ENCODE measurements around the gene NOL12.

NOL12 gene

GRCh38 chr22:37662039-37662438, 24.1 kb upstream of the NOL12 start:
- Histone ChIP-seq H3K36me3 (ENCODE audit: control insufficient read depth, insufficient read depth, low read length) (peaks cover 13% of the 10 kb centered on the region), H3K27me3 (ENCODE audit: control insufficient read depth, insufficient read depth, low read length) (no peaks in the 10 kb centered on the region), H3K4me1 (ENCODE audit: control insufficient read depth, insufficient read depth, low read length) (peaks cover 2% of the 10 kb centered on the region), H3K9ac (ENCODE audit: low read depth, low read length) (no peak overlapping the region), H3K9me3 (ENCODE audit: control insufficient read depth, insufficient read depth, low read length) (no peaks in the 10 kb centered on the region), H3K4me3 (ENCODE audit: low read depth, low read length) (no peak overlapping the region)

GRCh38 chr22:37663521-37664140, 22.5 kb upstream of the NOL12 start:
- peaks cover 13% of the 10 kb centered on the region for H3K36me3 ChIP-seq (ENCODE audit: control insufficient read depth, insufficient read depth, low read length)
- H3K9ac ChIP-seq (ENCODE audit: low read depth, low read length), result no peak overlapping the region
- H3K4me1 ChIP-seq (ENCODE audit: control insufficient read depth, insufficient read depth, low read length), result peaks cover 5% of the 10 kb centered on the region
- H3K27me3 ChIP-seq (ENCODE audit: control insufficient read depth, insufficient read depth, low read length), result no peaks in the 10 kb centered on the region
- no peaks in the 10 kb centered on the region for H3K9me3 ChIP-seq (ENCODE audit: control insufficient read depth, insufficient read depth, low read length)
- H3K4me3 ChIP-seq (ENCODE audit: low read depth, low read length), result no peak overlapping the region

- Histone ChIP-seq H3K4me1 (ENCODE audit: control insufficient read depth, insufficient read depth, low read length) (peaks cover 5% of the 10 kb centered on the region), H3K9me3 (ENCODE audit: control insufficient read depth, insufficient read depth, low read length) (no peaks in the 10 kb centered on the region), H3K36me3 (ENCODE audit: control insufficient read depth, insufficient read depth, low read length) (peaks cover 13% of the 10 kb centered on the region), H3K27me3 (ENCODE audit: control insufficient read depth, insufficient read depth, low read length) (no peaks in the 10 kb centered on the region), H3K9ac (ENCODE audit: low read depth, low read length) (no peak overlapping the region), H3K4me3 (ENCODE audit: low read depth, low read length) (no peak overlapping the region)
Measured at GRCh38 chr22:37664249-37665101, 21.7 kb upstream of the NOL12 start.

- no peaks in the 10 kb centered on the region for H3K9me3 ChIP-seq (ENCODE audit: control insufficient read depth, insufficient read depth, low read length)
- H3K9ac ChIP-seq (ENCODE audit: low read depth, low read length), result no peak overlapping the region
- H3K4me3 ChIP-seq (ENCODE audit: low read depth, low read length), result no peak overlapping the region
- peaks cover 5% of the 10 kb centered on the region for H3K4me1 ChIP-seq (ENCODE audit: control insufficient read depth, insufficient read depth, low read length)
- peaks cover 13% of the 10 kb centered on the region for H3K36me3 ChIP-seq (ENCODE audit: control insufficient read depth, insufficient read depth, low read length)
- H3K27me3 ChIP-seq (ENCODE audit: control insufficient read depth, insufficient read depth, low read length), result no peaks in the 10 kb centered on the region
Measured at GRCh38 chr22:37665487-37665886, 20.7 kb upstream of the NOL12 start.

- no peak overlapping the region for H3K4me3 ChIP-seq (ENCODE audit: low read depth, low read length)
- H3K27me3 ChIP-seq (ENCODE audit: control insufficient read depth, insufficient read depth, low read length), result no peaks in the 10 kb centered on the region
- no peak overlapping the region for H3K9ac ChIP-seq (ENCODE audit: low read depth, low read length)
- H3K9me3 ChIP-seq (ENCODE audit: control insufficient read depth, insufficient read depth, low read length), result no peaks in the 10 kb centered on the region
- H3K4me1 ChIP-seq (ENCODE audit: control insufficient read depth, insufficient read depth, low read length), result peaks cover 2% of the 10 kb centered on the region
- H3K36me3 ChIP-seq (ENCODE audit: control insufficient read depth, insufficient read depth, low read length), result peaks cover 10% of the 10 kb centered on the region
Measured at GRCh38 chr22:37669586-37669985, 16.6 kb upstream of the NOL12 start.

GRCh38 chr22:37672206-37672919, 13.8 kb upstream of the NOL12 start:
- no peak overlapping the region for H3K9ac ChIP-seq (ENCODE audit: low read depth, low read length)
- no peaks in the 10 kb centered on the region for H3K27me3 ChIP-seq (ENCODE audit: control insufficient read depth, insufficient read depth, low read length)
- no peaks in the 10 kb centered on the region for H3K9me3 ChIP-seq (ENCODE audit: control insufficient read depth, insufficient read depth, low read length)
- H3K36me3 ChIP-seq (ENCODE audit: control insufficient read depth, insufficient read depth, low read length), result no peaks in the 10 kb centered on the region
- H3K4me1 ChIP-seq (ENCODE audit: control insufficient read depth, insufficient read depth, low read length), result peaks cover 3% of the 10 kb centered on the region
- H3K4me3 ChIP-seq (ENCODE audit: low read depth, low read length), result no peak overlapping the region

GRCh38 chr22:37672920-37673455, 13.2 kb upstream of the NOL12 start:
- H3K36me3 ChIP-seq (ENCODE audit: control insufficient read depth, insufficient read depth, low read length), result no peaks in the 10 kb centered on the region
- H3K4me3 ChIP-seq (ENCODE audit: low read depth, low read length), result no peak overlapping the region
- H3K4me1 ChIP-seq (ENCODE audit: control insufficient read depth, insufficient read depth, low read length), result peaks cover 3% of the 10 kb centered on the region
- H3K9me3 ChIP-seq (ENCODE audit: control insufficient read depth, insufficient read depth, low read length), result no peaks in the 10 kb centered on the region
- no peak overlapping the region for H3K9ac ChIP-seq (ENCODE audit: low read depth, low read length)
- no peaks in the 10 kb centered on the region for H3K27me3 ChIP-seq (ENCODE audit: control insufficient read depth, insufficient read depth, low read length)

- Histone ChIP-seq H3K9ac (ENCODE audit: low read depth, low read length) (no peak overlapping the region), H3K36me3 (ENCODE audit: control insufficient read depth, insufficient read depth, low read length) (no peaks in the 10 kb centered on the region), H3K4me3 (ENCODE audit: low read depth, low read length) (no peak overlapping the region), H3K9me3 (ENCODE audit: control insufficient read depth, insufficient read depth, low read length) (no peaks in the 10 kb centered on the region), H3K4me1 (ENCODE audit: control insufficient read depth, insufficient read depth, low read length) (peaks cover 3% of the 10 kb centered on the region), H3K27me3 (ENCODE audit: control insufficient read depth, insufficient read depth, low read length) (no peaks in the 10 kb centered on the region)
Measured at GRCh38 chr22:37674248-37674647, 11.9 kb upstream of the NOL12 start.

GRCh38 chr22:37674951-37675929, 10.9 kb upstream of the NOL12 start, which contains the start of gene LGALS1:
Gene LGALS1, plus strand, starts transcription at chr22:37675636. Its CDS starts 67 bp downstream, at chr22:37675703.
- Histone ChIP-seq H3K36me3 (ENCODE audit: control insufficient read depth, insufficient read depth, low read length) (no peaks in the 10 kb centered on the region), H3K4me3 (ENCODE audit: low read depth, low read length) (peak within 1 kb of the TSS; percentile 61), H3K27me3 (ENCODE audit: control insufficient read depth, insufficient read depth, low read length) (no peaks in the 10 kb centered on the region), H3K9ac (ENCODE audit: low read depth, low read length) (no peak within 1 kb of the TSS), H3K9me3 (ENCODE audit: control insufficient read depth, insufficient read depth, low read length) (no peaks in the 10 kb centered on the region), H3K4me1 (ENCODE audit: control insufficient read depth, insufficient read depth, low read length) (peaks cover 3% of the 10 kb centered on the region)

- peaks cover 3% of the 10 kb centered on the region for H3K4me1 ChIP-seq (ENCODE audit: control insufficient read depth, insufficient read depth, low read length)
- H3K9ac ChIP-seq (ENCODE audit: low read depth, low read length), result no peak overlapping the region
- no peaks in the 10 kb centered on the region for H3K36me3 ChIP-seq (ENCODE audit: control insufficient read depth, insufficient read depth, low read length)
- H3K9me3 ChIP-seq (ENCODE audit: control insufficient read depth, insufficient read depth, low read length), result no peaks in the 10 kb centered on the region
- H3K4me3 ChIP-seq (ENCODE audit: low read depth, low read length), result peak overlapping the region; percentile 61
- no peaks in the 10 kb centered on the region for H3K27me3 ChIP-seq (ENCODE audit: control insufficient read depth, insufficient read depth, low read length)
Measured at GRCh38 chr22:37675930-37676735, 10.0 kb upstream of the NOL12 start.
